Tibial nerve (tissue), 4 donors: ENCODE data around the gene MAP4K4.

Source experiments
- EP300 ChIP-seq, 2 donors: sonication (generic); formaldehyde crosslinking; IDR thresholded peaks; one replicate each; pipeline ENCODE4 v1.6.1; 2017; ENCODE audit warnings: antibody characterized with exemption in 2 of 2, mild to moderate bottlenecking in 1 of 2
- POLR2A ChIP-seq, 2 donors: fragments of 450-650 bp; IDR thresholded peaks; one replicate each; pipeline ENCODE4 v1.6.1; 2017; ENCODE audit warnings: antibody characterized with exemption in 2 of 2, mild to moderate bottlenecking in 2 of 2, moderate library complexity in 2 of 2
- TF ChIP-seq, protein P1 (sequence below), 5 experiments: fragments of 200-600 bp in 3 of 5; fragments of 450-650 bp in 2 of 5; sonication (generic) in 3 of 5; IDR thresholded peaks; one replicate each; pipeline ENCODE4 v1.5.1; 2016 to 2019; ENCODE audit warnings: antibody characterized with exemption in 5 of 5, mild to moderate bottlenecking in 3 of 5, moderate library complexity in 2 of 5

DNA sequence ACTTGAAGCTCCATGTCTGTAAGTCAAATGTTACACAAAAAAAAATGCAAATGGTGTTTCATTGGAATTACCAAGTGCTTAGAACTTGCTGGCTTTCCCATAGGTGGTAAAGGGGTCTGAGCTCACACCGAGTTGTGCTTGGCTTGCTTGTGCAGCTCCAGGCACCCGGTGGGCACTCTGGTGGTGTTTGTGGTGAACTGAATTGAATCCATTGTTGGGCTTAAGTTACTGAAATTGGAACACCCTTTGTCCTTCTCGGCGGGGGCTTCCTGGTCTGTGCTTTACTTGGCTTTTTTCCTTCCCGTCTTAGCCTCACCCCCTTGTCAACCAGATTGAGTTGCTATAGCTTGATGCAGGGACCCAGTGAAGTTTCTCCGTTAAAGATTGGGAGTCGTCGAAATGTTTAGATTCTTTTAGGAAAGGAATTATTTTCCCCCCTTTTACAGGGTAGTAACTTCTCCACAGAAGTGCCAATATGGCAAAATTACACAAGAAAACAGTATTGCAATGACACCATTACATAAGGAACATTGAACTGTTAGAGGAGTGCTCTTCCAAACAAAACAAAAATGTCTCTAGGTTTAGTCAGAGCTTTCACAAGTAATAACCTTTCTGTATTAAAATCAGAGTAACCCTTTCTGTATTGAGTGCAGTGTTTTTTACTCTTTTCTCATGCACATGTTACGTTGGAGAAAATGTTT is 196.3 kb downstream of the MAP4K4 start:
- TF ChIP-seq, protein P1, sequence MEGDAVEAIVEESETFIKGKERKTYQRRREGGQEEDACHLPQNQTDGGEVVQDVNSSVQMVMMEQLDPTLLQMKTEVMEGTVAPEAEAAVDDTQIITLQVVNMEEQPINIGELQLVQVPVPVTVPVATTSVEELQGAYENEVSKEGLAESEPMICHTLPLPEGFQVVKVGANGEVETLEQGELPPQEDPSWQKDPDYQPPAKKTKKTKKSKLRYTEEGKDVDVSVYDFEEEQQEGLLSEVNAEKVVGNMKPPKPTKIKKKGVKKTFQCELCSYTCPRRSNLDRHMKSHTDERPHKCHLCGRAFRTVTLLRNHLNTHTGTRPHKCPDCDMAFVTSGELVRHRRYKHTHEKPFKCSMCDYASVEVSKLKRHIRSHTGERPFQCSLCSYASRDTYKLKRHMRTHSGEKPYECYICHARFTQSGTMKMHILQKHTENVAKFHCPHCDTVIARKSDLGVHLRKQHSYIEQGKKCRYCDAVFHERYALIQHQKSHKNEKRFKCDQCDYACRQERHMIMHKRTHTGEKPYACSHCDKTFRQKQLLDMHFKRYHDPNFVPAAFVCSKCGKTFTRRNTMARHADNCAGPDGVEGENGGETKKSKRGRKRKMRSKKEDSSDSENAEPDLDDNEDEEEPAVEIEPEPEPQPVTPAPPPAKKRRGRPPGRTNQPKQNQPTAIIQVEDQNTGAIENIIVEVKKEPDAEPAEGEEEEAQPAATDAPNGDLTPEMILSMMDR (IDR thresholded peaks at IDR 0.05): no peak
- TF ChIP-seq POLR2A (IDR thresholded peaks at IDR 0.05) (no peak), EP300 (IDR thresholded peaks at IDR 0.05) (no peak)
